ENCODE results near the gene UNC5A.

The UNC5A gene

GRCh38 chr5:176882567-176882903 is 72.2 kb downstream of the UNC5A start:
- H3K4me3 ChIP-seq (ENCODE audit: low read length) = no peak overlapping the region
- peak; percentile 3 for DNase-seq (ENCODE audit: low read depth)
- no peak for TF ChIP-seq CTCF (conservative IDR thresholded peaks at IDR 0.05; ENCODE audit: low read length)

GRCh38 chr5:176883700-176884570 is 73.6 kb downstream of the UNC5A start:
- no peak for DNase-seq (ENCODE audit: low read depth)
- TF ChIP-seq CTCF (conservative IDR thresholded peaks at IDR 0.05; ENCODE audit: low read length) = no peak
- H3K4me3 ChIP-seq (ENCODE audit: low read length) = no peak overlapping the region

GRCh38 chr5:176884571-176884890 is 74.2 kb downstream of the UNC5A start:
- H3K4me3 ChIP-seq (ENCODE audit: low read length) = no peak overlapping the region
- no peak for TF ChIP-seq CTCF (conservative IDR thresholded peaks at IDR 0.05; ENCODE audit: low read length)
- no peak for DNase-seq (ENCODE audit: low read depth)

- no peak for DNase-seq (ENCODE audit: low read depth)
- no peak for TF ChIP-seq CTCF (conservative IDR thresholded peaks at IDR 0.05; ENCODE audit: low read length)
- H3K4me3 ChIP-seq (ENCODE audit: low read length) = no peak overlapping the region
Measured at GRCh38 chr5:176886336-176887251, 76.2 kb downstream of the UNC5A start.

- DNase-seq (ENCODE audit: low read depth) = no peak
- no peak overlapping the region for H3K4me3 ChIP-seq (ENCODE audit: low read length)
- no peak for TF ChIP-seq CTCF (conservative IDR thresholded peaks at IDR 0.05; ENCODE audit: low read length)
Measured at GRCh38 chr5:176887252-176887849, 77.0 kb downstream of the UNC5A start.

- no peak for TF ChIP-seq CTCF (conservative IDR thresholded peaks at IDR 0.05; ENCODE audit: low read length)
- no peak overlapping the region for H3K4me3 ChIP-seq (ENCODE audit: low read length)
- DNase-seq (ENCODE audit: low read depth) = no peak
Measured at GRCh38 chr5:176888016-176888864, 77.9 kb downstream of the UNC5A start.

Data from AG10803 (cell line).